SJSA1 (cell line): ENCODE results near the gene ORC5. TPM values are rescaled to one million over a fixed set of nuclear protein-coding genes. Genes with fewer than 3 reads are reported as not detected.

Source experiments
- DNase-seq, 2 experiments: peaks; one replicate each; pipeline ENCODE4 v3.0.0-alpha.2; 2015 to 2020; ENCODE audit warnings: low spot score in 2 of 2, low read depth in 1 of 2
- H3K27ac ChIP-seq: fragments of 250-450 bp; sonication (Bioruptor Pico); 2 replicates; pipeline ENCODE4 v1.5.1; 2020; ENCODE audit warnings: mild to moderate bottlenecking, moderate library complexity
- H3K27me3 ChIP-seq: fragments of 250-450 bp; sonication (Bioruptor Pico); replicated peaks from 2 replicates; pipeline ENCODE4 v1.5.1; 2020; ENCODE audit warnings: mild to moderate bottlenecking, moderate library complexity
- H3K36me3 ChIP-seq: fragments of 250-450 bp; sonication (Bioruptor Pico); 2 replicates; pipeline ENCODE4 v1.5.1; 2020; ENCODE audit warnings: mild to moderate bottlenecking
- H3K4me1 ChIP-seq: fragments of 250-450 bp; sonication (Bioruptor Pico); replicated peaks from 2 replicates; pipeline ENCODE4 v1.6.1; 2021; ENCODE audit warnings: mild to moderate bottlenecking
- H3K4me3 ChIP-seq: fragments of 250-450 bp; sonication (Bioruptor Pico); 2 replicates; pipeline ENCODE4 v1.5.1; 2020; ENCODE audit warnings: mild to moderate bottlenecking
- H3K9me3 ChIP-seq: fragments of 250-450 bp; sonication (Bioruptor Pico); replicated peaks from 2 replicates; pipeline ENCODE4 v1.5.1; 2020; ENCODE audit warnings: mild to moderate bottlenecking
- total RNA-seq: library from RNA; depleted of rRNA; stranded (reverse); fragments of >200 nt; shearing (Covaris generic); gene quantifications from 2 replicates; pipeline ENCODE4 v1.2.3, GENCODE V29; 2014; rRNA removed

Gene ORC5
- total RNA-seq, 1 experiment from 2014 or later, result 41.5 TPM

DNA sequence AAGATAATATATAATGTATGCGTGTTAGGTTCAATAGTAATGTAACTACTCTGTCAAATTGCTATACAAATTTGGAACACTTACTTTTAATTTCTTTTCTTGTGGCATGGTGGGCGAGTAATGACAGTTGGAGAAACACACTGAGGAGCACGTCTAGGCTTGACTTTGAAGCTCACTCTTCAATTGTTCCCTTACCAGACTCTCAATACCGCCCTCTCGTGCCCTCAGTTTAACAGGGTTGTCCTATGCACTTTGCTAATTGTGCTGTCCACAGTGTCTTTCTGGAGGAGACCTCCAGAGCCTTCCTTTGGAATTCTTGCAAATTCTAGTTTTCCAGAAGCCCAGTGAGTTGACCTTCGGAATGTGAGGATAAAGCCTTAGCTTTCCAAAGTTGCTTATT lies 111.1 kb downstream of the ORC5 start:
- Histone ChIP-seq H3K4me3 (no peak overlapping the region), H3K27me3 (peaks cover 15% of the 10 kb centered on the region), H3K4me1 (no peaks in the 10 kb centered on the region), H3K9me3 (no peaks in the 10 kb centered on the region), H3K36me3 (no peaks in the 10 kb centered on the region), H3K27ac (no peak overlapping the region)
- no peak for DNase-seq

DNA sequence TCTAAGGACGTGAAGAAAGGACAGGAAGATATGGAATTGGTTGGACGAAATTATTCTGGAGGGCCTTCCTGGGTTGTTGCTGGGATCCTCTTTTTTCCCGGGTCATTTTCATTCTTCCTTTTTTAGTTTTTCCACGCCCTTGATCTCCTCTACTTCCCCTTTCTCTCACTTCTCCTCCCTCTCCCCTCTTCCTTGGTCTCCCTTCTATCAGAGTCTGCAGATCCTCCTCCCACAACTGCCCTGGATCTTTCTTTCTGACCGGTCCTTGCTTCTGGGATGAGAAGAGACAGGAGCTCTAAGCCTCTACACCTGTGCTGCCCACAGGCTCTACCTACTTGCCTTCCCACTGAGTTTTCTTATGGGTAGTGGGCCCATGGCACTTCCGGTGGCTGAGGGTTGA lies 114.7 kb downstream of the ORC5 start:
- no peaks in the 10 kb centered on the region for H3K36me3 ChIP-seq
- no peak overlapping the region for H3K4me3 ChIP-seq
- DNase-seq, result no peak
- H3K27ac ChIP-seq, result no peak overlapping the region
- H3K4me1 ChIP-seq, result no peaks in the 10 kb centered on the region
- H3K9me3 ChIP-seq, result no peaks in the 10 kb centered on the region
- peaks cover 16% of the 10 kb centered on the region for H3K27me3 ChIP-seq

DNA sequence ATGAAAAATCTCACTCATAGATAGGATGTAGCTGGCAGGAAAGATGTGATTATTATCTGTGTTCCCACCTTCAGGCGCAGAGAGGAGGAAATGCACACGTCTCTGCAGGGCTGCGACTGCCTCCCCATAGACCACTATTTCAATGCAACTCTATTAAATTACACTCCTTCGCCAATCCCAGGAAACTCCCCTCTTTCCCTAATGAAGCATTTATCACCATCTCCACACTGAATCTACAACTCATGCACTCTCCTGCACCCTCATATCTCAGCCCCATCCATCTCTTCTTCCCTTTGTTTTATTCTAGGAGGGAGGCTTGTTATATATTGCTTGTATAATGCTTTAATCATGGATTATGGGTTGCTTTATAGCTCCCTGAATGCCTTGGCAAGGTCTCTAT lies 116.6 kb downstream of the ORC5 start:
- H3K9me3 ChIP-seq, result no peaks in the 10 kb centered on the region
- H3K4me3 ChIP-seq, result no peak overlapping the region
- H3K4me1 ChIP-seq, result no peaks in the 10 kb centered on the region
- H3K27me3 ChIP-seq, result peaks cover 12% of the 10 kb centered on the region
- DNase-seq, result no peak
- no peaks in the 10 kb centered on the region for H3K36me3 ChIP-seq
- H3K27ac ChIP-seq, result no peak overlapping the region

DNA sequence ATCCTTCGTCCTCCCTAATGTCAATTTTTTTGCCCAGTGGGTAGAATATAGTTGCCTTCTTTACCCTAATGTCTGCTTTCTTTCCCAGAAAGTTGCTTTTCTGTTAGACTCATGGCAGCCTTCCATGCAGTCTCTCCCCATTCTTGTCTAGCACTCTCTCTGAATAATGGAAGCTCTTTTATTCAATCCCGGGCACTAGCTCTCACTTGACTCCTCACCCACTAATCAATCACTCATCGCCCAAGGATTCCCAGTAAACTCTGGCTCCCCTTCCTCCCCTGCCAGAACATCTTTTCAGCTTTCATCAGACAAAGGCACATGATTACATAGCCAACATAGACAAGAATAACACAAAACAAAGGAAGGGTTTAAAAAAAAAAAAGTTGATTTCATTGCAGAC lies 118.2 kb downstream of the ORC5 start:
- Histone ChIP-seq H3K4me3 (no peak overlapping the region), H3K27ac (no peak overlapping the region), H3K36me3 (no peaks in the 10 kb centered on the region), H3K9me3 (no peaks in the 10 kb centered on the region), H3K4me1 (no peaks in the 10 kb centered on the region), H3K27me3 (peaks cover 6% of the 10 kb centered on the region)
- DNase-seq, result no peak

DNA sequence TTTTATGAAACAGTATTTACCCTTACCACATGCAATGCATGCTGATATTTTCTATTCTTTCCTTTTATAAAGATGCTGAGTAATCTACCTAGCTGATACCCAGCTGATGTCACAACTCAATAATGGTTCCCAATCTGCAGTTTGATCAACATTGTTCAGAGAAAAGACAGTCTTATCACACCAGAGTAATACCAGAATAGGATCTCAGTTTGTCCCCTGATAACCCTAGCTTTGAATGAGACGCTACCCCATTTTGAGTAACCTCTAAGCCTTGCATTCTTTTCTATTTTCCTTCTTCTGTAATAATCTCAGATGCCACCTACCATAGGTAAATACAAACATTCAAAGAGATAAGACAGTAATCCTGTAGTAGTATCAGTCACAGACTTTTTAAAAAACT lies 118.8 kb downstream of the ORC5 start:
- H3K36me3 ChIP-seq, result no peaks in the 10 kb centered on the region
- no peak overlapping the region for H3K27ac ChIP-seq
- DNase-seq, result no peak
- no peaks in the 10 kb centered on the region for H3K9me3 ChIP-seq
- no peaks in the 10 kb centered on the region for H3K4me1 ChIP-seq
- H3K4me3 ChIP-seq, result no peak overlapping the region
- H3K27me3 ChIP-seq, result peaks cover 6% of the 10 kb centered on the region

Other genes with a start within 250 kb of the ORC5 start
- gene RELN, start 218.4 kb downstream of the ORC5 start, total RNA-seq, result 0.03 TPM in 1 of 2 replicates, not detected in the other
- gene LHFPL3, start 120.6 kb upstream of the ORC5 start, total RNA-seq, result not detected in 2 replicates